IPS-11a (cell line): Measurements from ENCODE around the gene TNS1.
"Not testable (repeated sequence)": the region's sequence is repeated elsewhere in the genome, so short reads cannot be mapped to it uniquely, and the experiment has no call there.

ENCODE experiments used
- H3K4me3 ChIP-seq: one replicate; pipeline ENCODE4 v1.5.1; 2013; ENCODE audit warnings: low read depth, low read length, control low read depth

The TNS1 gene

GRCh38 chr2:217790195-217790594 lies 212.6 kb downstream of the TNS1 start:
- no peak overlapping the region for H3K4me3 ChIP-seq

- H3K4me3 ChIP-seq, result no peak overlapping the region
These were observed 213.0 kb downstream of the TNS1 start for GRCh38 chr2:217789736-217790181.

GRCh38 chr2:217789003-217789735 lies 213.6 kb downstream of the TNS1 start:
- H3K4me3 ChIP-seq, result no peak overlapping the region

GRCh38 chr2:217788669-217789002 lies 214.2 kb downstream of the TNS1 start:
- no peak overlapping the region for H3K4me3 ChIP-seq

GRCh38 chr2:217787160-217787877 lies 215.5 kb downstream of the TNS1 start:
- no peak overlapping the region for H3K4me3 ChIP-seq

GRCh38 chr2:217786560-217786959 lies 216.2 kb downstream of the TNS1 start:
- not testable (repeated sequence) for H3K4me3 ChIP-seq

- no peak overlapping the region for H3K4me3 ChIP-seq
These were observed 217.2 kb downstream of the TNS1 start for GRCh38 chr2:217785544-217786045.

GRCh38 chr2:217784996-217785543 lies 217.7 kb downstream of the TNS1 start:
- no peak overlapping the region for H3K4me3 ChIP-seq

GRCh38 chr2:217783243-217783642 lies 219.6 kb downstream of the TNS1 start:
- H3K4me3 ChIP-seq, result no peak overlapping the region

GRCh38 chr2:217777906-217778305 lies 224.9 kb downstream of the TNS1 start:
- no peak overlapping the region for H3K4me3 ChIP-seq

- H3K4me3 ChIP-seq, result no peak overlapping the region
These were observed 226.2 kb downstream of the TNS1 start for GRCh38 chr2:217776631-217777030.

- H3K4me3 ChIP-seq, result no peak overlapping the region
These were observed 226.8 kb downstream of the TNS1 start for GRCh38 chr2:217775920-217776503.

GRCh38 chr2:217774232-217774631 lies 228.6 kb downstream of the TNS1 start:
- H3K4me3 ChIP-seq, result no peak overlapping the region

GRCh38 chr2:217773539-217773938 lies 229.3 kb downstream of the TNS1 start:
- no peak overlapping the region for H3K4me3 ChIP-seq

GRCh38 chr2:217766356-217766755 lies 236.4 kb downstream of the TNS1 start:
- H3K4me3 ChIP-seq, result no peak overlapping the region

GRCh38 chr2:217761645-217762277 lies 241.0 kb downstream of the TNS1 start:
- H3K4me3 ChIP-seq, result no peak overlapping the region

GRCh38 chr2:217759991-217760390 lies 242.8 kb downstream of the TNS1 start:
- H3K4me3 ChIP-seq, result no peak overlapping the region

GRCh38 chr2:217757108-217757463 lies 245.7 kb downstream of the TNS1 start:
- H3K4me3 ChIP-seq, result no peak overlapping the region

- no peak overlapping the region for H3K4me3 ChIP-seq
These were observed 246.3 kb downstream of the TNS1 start for GRCh38 chr2:217756375-217757107.

- H3K4me3 ChIP-seq, result no peak overlapping the region
These were observed 247.6 kb downstream of the TNS1 start for GRCh38 chr2:217755027-217755745.
